BLaER1 (cell line): ENCODE results near the gene MBTPS1.
A peak's percentile ranks its signal among the peaks of the same experiment; 100 is the strongest.
"Not testable (repeated sequence)": the region's sequence is repeated elsewhere in the genome, so short reads cannot be mapped to it uniquely, and the experiment has no call there.

Experiments used
- H3K27ac ChIP-seq: shearing (Covaris generic); formaldehyde crosslinking; 2 replicates; pipeline ENCODE4 v1.8.1; 2022
- H3K27me3 ChIP-seq: shearing (Covaris generic); formaldehyde crosslinking; 2 replicates; pipeline ENCODE4 v1.8.1; 2022
- H3K36me3 ChIP-seq: shearing (Covaris generic); formaldehyde crosslinking; 2 replicates; pipeline ENCODE4 v1.8.1; 2022
- H3K4me1 ChIP-seq: shearing (Covaris generic); formaldehyde crosslinking; 2 replicates; pipeline ENCODE4 v1.8.1; 2022
- H3K4me2 ChIP-seq: shearing (Covaris generic); formaldehyde crosslinking; 2 replicates; pipeline ENCODE4 v1.8.1; 2022
- H3K4me3 ChIP-seq: shearing (Covaris generic); formaldehyde crosslinking; 2 replicates; pipeline ENCODE4 v1.8.1; 2022
- H3K9ac ChIP-seq: shearing (Covaris generic); formaldehyde crosslinking; 2 replicates; pipeline ENCODE4 v1.8.1; 2022
- H3K9me3 ChIP-seq: shearing (Covaris generic); formaldehyde crosslinking; 2 replicates; pipeline ENCODE4 v1.8.1; 2022
- H4K20me1 ChIP-seq: shearing (Covaris generic); formaldehyde crosslinking; 2 replicates; pipeline ENCODE4 v1.8.1; 2022
- Cebpa-rat ChIP-seq: shearing (Covaris generic); IDR thresholded peaks from 2 replicates; pipeline ENCODE4 v1.8.1; 2022

Gene MBTPS1

GRCh38 chr16:84117494-84117843, 727 bp upstream of the MBTPS1 start:
- peak overlapping the region; percentile 95 for H3K27ac ChIP-seq
- TF ChIP-seq Cebpa-rat, result no peak
- H3K9ac ChIP-seq, result peak overlapping the region; percentile 96
- H3K27me3 ChIP-seq, result no peaks in the 10 kb centered on the region
- H3K4me3 ChIP-seq, result peak overlapping the region; percentile 91
- peaks cover 27% of the 10 kb centered on the region for H3K4me1 ChIP-seq
- no peaks in the 10 kb centered on the region for H3K9me3 ChIP-seq
- H3K36me3 ChIP-seq, result peaks cover 18% of the 10 kb centered on the region
- H3K4me2 ChIP-seq, result peak overlapping the region; percentile 87
- peaks cover 38% of the 10 kb centered on the region for H4K20me1 ChIP-seq

- Histone ChIP-seq H3K4me3 (peak overlapping the region; percentile 91), H4K20me1 (peaks cover 51% of the 10 kb centered on the region), H3K9ac (peak overlapping the region; percentile 96), H3K4me2 (peak overlapping the region; percentile 87), H3K4me1 (peaks cover 36% of the 10 kb centered on the region), H3K27ac (peak overlapping the region; percentile 95), H3K36me3 (peaks cover 10% of the 10 kb centered on the region), H3K9me3 (no peaks in the 10 kb centered on the region), H3K27me3 (no peaks in the 10 kb centered on the region)
- TF ChIP-seq Cebpa-rat, result no peak
Measured at GRCh38 chr16:84115919-84116719, 623 bp downstream of the MBTPS1 start.

- H3K4me2 ChIP-seq, H3K27ac ChIP-seq: not testable (repeated sequence)
Measured at GRCh38 chr16:84111949-84112348, 4.8 kb downstream of the MBTPS1 start.

GRCh38 chr16:84111525-84111924, 5.2 kb downstream of the MBTPS1 start:
- peaks cover 49% of the 10 kb centered on the region for H3K36me3 ChIP-seq

More at GRCh38 chr16:84111949-84112348, 4.8 kb downstream of the MBTPS1 start:
- H3K4me1 ChIP-seq, result peaks cover 36% of the 10 kb centered on the region
- not testable (repeated sequence) for H3K9ac ChIP-seq, H3K27me3 ChIP-seq, H3K9me3 ChIP-seq, H3K4me3 ChIP-seq
- H4K20me1 ChIP-seq, result peaks cover 93% of the 10 kb centered on the region
- peaks cover 45% of the 10 kb centered on the region for H3K36me3 ChIP-seq

GRCh38 chr16:84110527-84110926, 6.2 kb downstream of the MBTPS1 start:
- H3K27ac ChIP-seq, result no peak overlapping the region

More at GRCh38 chr16:84111525-84111924, 5.2 kb downstream of the MBTPS1 start:
- Histone ChIP-seq H3K27ac (no peak overlapping the region), H3K9ac (no peak overlapping the region), H3K27me3 (no peaks in the 10 kb centered on the region), H3K4me2 (peak overlapping the region; percentile 24; the same call in 1 of the 2 replicates), H3K4me1 (peaks cover 40% of the 10 kb centered on the region), H3K4me3 (no peak overlapping the region), H3K9me3 (no peaks in the 10 kb centered on the region), H4K20me1 (peaks cover 97% of the 10 kb centered on the region)
- no peak for TF ChIP-seq Cebpa-rat

GRCh38 chr16:84109598-84110335, 7.0 kb downstream of the MBTPS1 start:
- H3K9ac ChIP-seq, result no peak overlapping the region
- peaks cover 48% of the 10 kb centered on the region for H3K36me3 ChIP-seq
- H3K4me3 ChIP-seq, result no peak overlapping the region
- no peak overlapping the region for H3K4me2 ChIP-seq
- no peak overlapping the region for H3K27ac ChIP-seq
- no peaks in the 10 kb centered on the region for H3K9me3 ChIP-seq
- peaks cover 100% of the 10 kb centered on the region for H4K20me1 ChIP-seq
- peaks cover 47% of the 10 kb centered on the region for H3K4me1 ChIP-seq
- H3K27me3 ChIP-seq, result no peaks in the 10 kb centered on the region
- TF ChIP-seq Cebpa-rat, result no peak

More at GRCh38 chr16:84110527-84110926, 6.2 kb downstream of the MBTPS1 start:
- Histone ChIP-seq H3K27me3 (no peaks in the 10 kb centered on the region), H3K4me3 (no peak overlapping the region), H3K9me3 (no peaks in the 10 kb centered on the region), H3K9ac (no peak overlapping the region), H3K4me1 (peaks cover 47% of the 10 kb centered on the region), H3K36me3 (peaks cover 52% of the 10 kb centered on the region), H3K4me2 (no peak overlapping the region), H4K20me1 (peaks cover 100% of the 10 kb centered on the region)
- TF ChIP-seq Cebpa-rat, result no peak

- Histone ChIP-seq H3K27me3 (no peaks in the 10 kb centered on the region), H3K27ac (no peak overlapping the region), H3K4me3 (no peak overlapping the region), H3K9ac (no peak overlapping the region), H3K36me3 (peaks cover 52% of the 10 kb centered on the region), H3K4me1 (peaks cover 50% of the 10 kb centered on the region), H4K20me1 (peaks cover 100% of the 10 kb centered on the region), H3K9me3 (no peaks in the 10 kb centered on the region), H3K4me2 (no peak overlapping the region)
- no peak for TF ChIP-seq Cebpa-rat
Measured at GRCh38 chr16:84107921-84108320, 8.8 kb downstream of the MBTPS1 start.

GRCh38 chr16:84105948-84106740, 10.6 kb downstream of the MBTPS1 start:
- peaks cover 100% of the 10 kb centered on the region for H4K20me1 ChIP-seq
- peak overlapping the region; percentile 59 for H3K9ac ChIP-seq
- H3K36me3 ChIP-seq, result peaks cover 59% of the 10 kb centered on the region
- no peak overlapping the region for H3K4me3 ChIP-seq
- peak overlapping the region; percentile 75 for H3K4me2 ChIP-seq
- no peak for TF ChIP-seq Cebpa-rat
- peak overlapping the region; percentile 49; the same call in 1 of the 2 replicates for H3K27ac ChIP-seq
- H3K27me3 ChIP-seq, result no peaks in the 10 kb centered on the region
- H3K4me1 ChIP-seq, result peaks cover 55% of the 10 kb centered on the region
- no peaks in the 10 kb centered on the region for H3K9me3 ChIP-seq

- Histone ChIP-seq H3K4me2 (peak overlapping the region; percentile 75), H3K27ac (no peak overlapping the region), H3K9ac (no peak overlapping the region; the same call in 1 of the 2 replicates), H3K9me3 (no peaks in the 10 kb centered on the region), H4K20me1 (peaks cover 100% of the 10 kb centered on the region), H3K27me3 (no peaks in the 10 kb centered on the region), H3K36me3 (peaks cover 59% of the 10 kb centered on the region), H3K4me3 (no peak overlapping the region), H3K4me1 (peaks cover 54% of the 10 kb centered on the region)
- TF ChIP-seq Cebpa-rat, result no peak
Measured at GRCh38 chr16:84105301-84105815, 11.4 kb downstream of the MBTPS1 start.
